Activated naive CD8-positive, alpha-beta T cell (primary cell): ENCODE results near the gene MRGPRX1.
"Not testable (repeated sequence)": the region's sequence is repeated elsewhere in the genome, so short reads cannot be mapped to it uniquely, and the experiment has no call there.

Experiments
- H3K27ac Mint-ChIP-seq: one replicate; pipeline ENCODE4 v1.8.0; 2021; ENCODE audit warnings: mixed read lengths
- H3K27me3 Mint-ChIP-seq: one replicate; pipeline ENCODE4 v1.8.0; 2021; ENCODE audit warnings: mixed read lengths
- H3K36me3 Mint-ChIP-seq: one replicate; pipeline ENCODE4 v1.8.0; 2021; ENCODE audit warnings: mixed read lengths
- H3K4me1 Mint-ChIP-seq: one replicate; pipeline ENCODE4 v1.8.0; 2021; ENCODE audit warnings: low read depth, mixed read lengths
- H3K4me3 Mint-ChIP-seq: one replicate; pipeline ENCODE4 v1.8.0; 2021; ENCODE audit warnings: mild to moderate bottlenecking, mixed read lengths
- H3K9me3 Mint-ChIP-seq: one replicate; pipeline ENCODE4 v1.8.0; 2021; ENCODE audit warnings: low read depth, mixed read lengths

The MRGPRX1 gene

GRCh38 chr11:18939314-18939713, at the start of gene MRGPRX1:
MRGPRX1 (minus strand) TSS chr11:18939414; CDS start chr11:18934784, 4,630 bp downstream.
- no peak within 1 kb of the TSS for H3K4me3 Mint-ChIP-seq
- no peaks in the 10 kb centered on the region for H3K4me1 Mint-ChIP-seq
- no peaks in the 10 kb centered on the region for H3K36me3 Mint-ChIP-seq
- no peak within 1 kb of the TSS for H3K27ac Mint-ChIP-seq
- peaks cover 7% of the 10 kb centered on the region for H3K27me3 Mint-ChIP-seq
- no peaks in the 10 kb centered on the region for H3K9me3 Mint-ChIP-seq

- Mint-ChIP-seq H3K27ac (no peak overlapping the region), H3K9me3 (peaks cover 6% of the 10 kb centered on the region), H3K27me3 (peaks cover 13% of the 10 kb centered on the region), H3K4me3 (no peak overlapping the region), H3K4me1 (no peaks in the 10 kb centered on the region), H3K36me3 (no peaks in the 10 kb centered on the region)
These were observed 48.4 kb upstream of the MRGPRX1 start for GRCh38 chr11:18987454-18988231.

- Mint-ChIP-seq H3K9me3 (peaks cover 6% of the 10 kb centered on the region), H3K4me1 (no peaks in the 10 kb centered on the region), H3K4me3 (no peak overlapping the region), H3K36me3 (no peaks in the 10 kb centered on the region), H3K27ac (no peak overlapping the region), H3K27me3 (peaks cover 18% of the 10 kb centered on the region)
These were observed 47.5 kb upstream of the MRGPRX1 start for GRCh38 chr11:18986744-18987143.

DNA sequence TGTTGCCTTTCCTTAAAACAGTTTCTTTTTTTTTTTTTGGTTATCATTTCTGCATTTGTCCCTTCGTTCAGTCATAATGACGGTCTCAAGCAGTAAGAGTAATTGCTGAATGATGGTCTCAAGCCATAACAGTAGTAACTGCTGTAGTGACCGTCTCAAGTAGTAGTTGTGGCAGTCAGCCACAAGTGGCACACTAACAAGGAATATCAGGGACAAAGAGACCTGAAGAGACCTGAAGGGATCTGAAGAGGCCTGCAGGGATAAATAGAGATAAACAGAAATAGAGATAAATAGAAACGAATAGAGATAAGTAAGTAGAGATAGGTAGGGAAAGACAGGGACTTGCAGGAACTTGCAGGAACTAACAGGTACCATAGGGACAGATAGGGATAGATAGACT, 42.7 kb upstream of the MRGPRX1 start:
- Mint-ChIP-seq H3K4me1 (no peaks in the 10 kb centered on the region), H3K36me3 (no peaks in the 10 kb centered on the region), H3K9me3 (peaks cover 11% of the 10 kb centered on the region), H3K27me3 (peaks cover 16% of the 10 kb centered on the region), H3K4me3 (no peak overlapping the region), H3K27ac (no peak overlapping the region)

DNA sequence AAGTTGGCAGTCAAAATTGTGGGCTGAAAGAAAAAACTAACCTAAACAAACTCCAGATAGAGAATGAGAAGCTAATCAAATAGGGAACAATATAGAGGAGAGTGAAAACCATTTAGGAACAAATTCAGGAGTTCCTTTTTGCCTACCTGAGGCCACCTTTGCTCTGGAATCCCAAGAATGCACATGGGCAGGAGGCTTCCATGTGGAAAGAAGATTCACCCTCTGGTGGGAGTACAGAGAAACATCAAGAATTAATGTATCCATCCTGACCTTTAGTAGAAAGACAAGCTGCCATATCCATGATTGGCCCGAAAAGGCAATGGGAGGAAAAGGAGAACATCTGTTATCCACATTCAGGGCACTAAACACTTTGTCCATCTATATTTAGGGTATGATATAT, 35.0 kb upstream of the MRGPRX1 start:
- Mint-ChIP-seq H3K9me3 (peaks cover 6% of the 10 kb centered on the region), H3K27ac (no peak overlapping the region), H3K27me3 (peaks cover 6% of the 10 kb centered on the region), H3K36me3 (no peaks in the 10 kb centered on the region), H3K4me1 (no peaks in the 10 kb centered on the region), H3K4me3 (no peak overlapping the region)

GRCh38 chr11:18972336-18972735, 33.1 kb upstream of the MRGPRX1 start:
- Mint-ChIP-seq H3K27me3 (peaks cover 6% of the 10 kb centered on the region), H3K27ac (no peak overlapping the region), H3K4me3 (no peak overlapping the region), H3K4me1 (no peaks in the 10 kb centered on the region), H3K36me3 (no peaks in the 10 kb centered on the region), H3K9me3 (no peaks in the 10 kb centered on the region)

- no peak overlapping the region for H3K4me3 Mint-ChIP-seq
- H3K27me3 Mint-ChIP-seq: peaks cover 9% of the 10 kb centered on the region
- no peak overlapping the region for H3K27ac Mint-ChIP-seq
- no peaks in the 10 kb centered on the region for H3K36me3 Mint-ChIP-seq
- H3K4me1 Mint-ChIP-seq: no peaks in the 10 kb centered on the region
- H3K9me3 Mint-ChIP-seq: no peaks in the 10 kb centered on the region
These were observed 30.5 kb upstream of the MRGPRX1 start for GRCh38 chr11:18969720-18970119.

- Mint-ChIP-seq H3K4me1 (no peaks in the 10 kb centered on the region), H3K27me3 (peaks cover 2% of the 10 kb centered on the region), H3K27ac (no peak overlapping the region), H3K9me3 (no peaks in the 10 kb centered on the region), H3K36me3 (no peaks in the 10 kb centered on the region), H3K4me3 (no peak overlapping the region)
These were observed 19.2 kb upstream of the MRGPRX1 start for GRCh38 chr11:18958221-18958910.

DNA sequence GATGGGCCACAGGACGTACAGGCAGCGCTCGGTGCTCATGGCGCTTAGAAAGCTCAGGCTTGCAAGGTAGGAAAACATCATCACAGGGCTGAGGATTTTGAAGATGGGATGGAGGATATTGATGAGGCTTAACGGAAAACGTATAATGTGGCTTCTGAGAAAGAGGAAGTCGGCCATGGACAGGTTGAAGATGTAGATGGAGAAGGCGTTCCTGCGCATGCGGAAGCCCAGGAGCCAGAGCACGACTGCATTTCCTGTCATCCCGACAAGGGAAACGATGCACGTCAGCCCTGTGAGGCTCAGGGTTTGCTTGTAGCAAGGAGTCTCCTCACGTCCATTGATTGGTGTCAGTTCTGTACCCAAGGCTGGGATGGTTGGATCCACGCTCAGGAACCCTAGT, 17.4 kb upstream of the MRGPRX1 start:
- H3K36me3 Mint-ChIP-seq: no peaks in the 10 kb centered on the region
- no peaks in the 10 kb centered on the region for H3K9me3 Mint-ChIP-seq
- H3K27ac Mint-ChIP-seq: no peak overlapping the region
- peaks cover 2% of the 10 kb centered on the region for H3K27me3 Mint-ChIP-seq
- H3K4me3 Mint-ChIP-seq: no peak overlapping the region
- no peaks in the 10 kb centered on the region for H3K4me1 Mint-ChIP-seq

- Mint-ChIP-seq H3K4me1 (no peaks in the 10 kb centered on the region), H3K27me3 (peaks cover 15% of the 10 kb centered on the region), H3K4me3 (no peak overlapping the region), H3K9me3 (no peaks in the 10 kb centered on the region), H3K27ac (no peak overlapping the region), H3K36me3 (no peaks in the 10 kb centered on the region)
These were observed 3.1 kb downstream of the MRGPRX1 start for GRCh38 chr11:18936002-18936673.

- H3K27me3 Mint-ChIP-seq: peaks cover 15% of the 10 kb centered on the region
These were observed 4.9 kb downstream of the MRGPRX1 start for GRCh38 chr11:18934195-18934814.

DNA sequence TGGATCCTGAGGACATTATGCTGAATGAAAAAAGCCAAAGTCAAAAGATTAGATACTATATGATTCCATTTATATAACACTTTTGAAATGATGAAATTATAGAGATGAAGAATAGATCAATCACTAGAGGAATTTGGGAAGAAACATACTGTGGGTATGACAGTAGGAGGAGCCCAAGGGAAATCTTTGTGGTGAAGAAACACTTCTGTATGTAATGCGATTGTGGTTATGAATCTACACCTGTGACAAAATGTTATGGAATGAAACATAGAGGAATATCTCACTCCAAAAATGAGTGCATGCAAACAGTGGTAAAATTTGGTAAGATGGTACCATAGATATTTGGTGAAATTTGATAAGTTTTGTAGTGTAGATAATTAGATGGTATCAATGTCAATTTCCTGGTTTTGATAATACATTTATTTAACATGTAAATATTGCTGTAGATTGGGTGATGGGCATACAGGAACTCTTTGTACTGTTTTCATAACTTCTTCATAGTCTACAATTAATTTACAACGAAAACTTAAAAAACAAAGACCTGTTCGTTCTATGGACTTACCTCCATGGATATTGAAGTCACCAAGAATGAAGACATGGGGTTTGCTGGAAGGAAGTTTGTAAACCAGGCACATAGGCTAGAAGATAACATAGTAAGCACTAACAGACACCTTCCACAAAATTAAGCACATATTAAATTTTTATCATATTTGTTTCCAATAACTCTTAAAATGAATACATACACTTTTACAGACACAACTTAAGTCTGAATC, 11.5 kb downstream of the MRGPRX1 start:
- Mint-ChIP-seq H3K4me1 (no peaks in the 10 kb centered on the region), H3K4me3 (no peak overlapping the region), H3K36me3 (no peaks in the 10 kb centered on the region), H3K27ac (no peak overlapping the region), H3K9me3 (peaks cover 9% of the 10 kb centered on the region), H3K27me3 (peaks cover 8% of the 10 kb centered on the region)

More at GRCh38 chr11:18934195-18934814, 4.9 kb downstream of the MRGPRX1 start:
- no peak overlapping the region for H3K27ac Mint-ChIP-seq
- no peaks in the 10 kb centered on the region for H3K9me3 Mint-ChIP-seq
- no peaks in the 10 kb centered on the region for H3K36me3 Mint-ChIP-seq
- H3K4me3 Mint-ChIP-seq: no peak overlapping the region
- H3K4me1 Mint-ChIP-seq: no peaks in the 10 kb centered on the region

GRCh38 chr11:18925426-18925825, 13.8 kb downstream of the MRGPRX1 start:
- H3K36me3 Mint-ChIP-seq, H3K27me3 Mint-ChIP-seq, H3K4me1 Mint-ChIP-seq, H3K27ac Mint-ChIP-seq, H3K4me3 Mint-ChIP-seq, H3K9me3 Mint-ChIP-seq: not testable (repeated sequence)

GRCh38 chr11:18912883-18913282, 26.3 kb downstream of the MRGPRX1 start:
- Mint-ChIP-seq H3K27me3 (peaks cover 2% of the 10 kb centered on the region), H3K4me3 (no peak overlapping the region), H3K27ac (no peak overlapping the region)

More at GRCh38 chr11:18912883-18913282, 26.3 kb downstream of the MRGPRX1 start:
- Mint-ChIP-seq H3K9me3 (no peaks in the 10 kb centered on the region), H3K4me1 (no peaks in the 10 kb centered on the region), H3K36me3 (no peaks in the 10 kb centered on the region)
